HL-60/S4 (cell line): ENCODE measurements around the gene PPP2R3C.
"Not testable (repeated sequence)": the region's sequence is repeated elsewhere in the genome, so short reads cannot be mapped to it uniquely, and the experiment has no call there.

ENCODE experiments used
- in situ Hi-C: fragments of 300-500 bp; cut with MboI; formaldehyde crosslinking; loops from 2 replicates; pipeline ENCODE4 v1.14.3; 2022; ENCODE audit warnings: low sequenced_read_pairs

PPP2R3C gene

GRCh38 chr14:35065731-35066130 lies 56.1 kb downstream of the PPP2R3C start:
- in situ Hi-C loops = not testable (repeated sequence)

- in situ Hi-C loops = not testable (repeated sequence)
Measured at GRCh38 chr14:35061113-35061791, 60.5 kb downstream of the PPP2R3C start.

GRCh38 chr14:35052637-35053036 lies 69.2 kb downstream of the PPP2R3C start:
- in situ Hi-C loops = no loop called here

- in situ Hi-C loops = no loop called here
Measured at GRCh38 chr14:35051796-35052195, 70.0 kb downstream of the PPP2R3C start.

- in situ Hi-C loops = no loop called here
Measured at GRCh38 chr14:35050652-35051051, 71.1 kb downstream of the PPP2R3C start.

GRCh38 chr14:35047976-35048513 lies 73.7 kb downstream of the PPP2R3C start:
- in situ Hi-C loops = no loop called here

- in situ Hi-C loops = no loop called here
Measured at GRCh38 chr14:35046751-35047536, 74.8 kb downstream of the PPP2R3C start.

- in situ Hi-C loops = no loop called here
Measured at GRCh38 chr14:35046048-35046750, 75.6 kb downstream of the PPP2R3C start, which contains the start of gene FAM177A1. Gene FAM177A1, plus strand, starts transcription at chr14:35046272. Its CDS starts 192 bp downstream, at chr14:35046464.

- in situ Hi-C loops = no loop called here
Measured at GRCh38 chr14:35045798-35046047, 76.1 kb downstream of the PPP2R3C start.

GRCh38 chr14:35044939-35045797 lies 76.6 kb downstream of the PPP2R3C start:
- in situ Hi-C loops = no loop called here

- in situ Hi-C loops = no loop called here
Measured at GRCh38 chr14:35043046-35043445, 78.7 kb downstream of the PPP2R3C start.

GRCh38 chr14:35042632-35043031 lies 79.2 kb downstream of the PPP2R3C start:
- in situ Hi-C loops = no loop called here

GRCh38 chr14:35038312-35038711 lies 83.5 kb downstream of the PPP2R3C start:
- in situ Hi-C loops = not testable (repeated sequence)
